Mesothelial cell of epicardium (in vitro differentiated cells): Measurements from ENCODE around the gene TMEM30A. TPM values are rescaled to one million over a fixed set of nuclear protein-coding genes. Genes with fewer than 3 reads are reported as not detected.

Experiments used
- DNase-seq, 2 experiments: peaks; one replicate each; pipeline ENCODE4 v3.0.0; 2021; ENCODE audit warnings: low spot score in 2 of 2; ENCODE audit not compliant: unreplicated experiment in 2 of 2
- H3K27ac Mint-ChIP-seq: 2 replicates; pipeline ENCODE4 v1.8.0; 2021; ENCODE audit warnings: mixed read lengths
- H3K27me3 Mint-ChIP-seq: 2 replicates; pipeline ENCODE4 v1.8.0; 2021; ENCODE audit warnings: low read depth, mixed read lengths
- H3K36me3 Mint-ChIP-seq: 2 replicates; pipeline ENCODE4 v1.8.0; 2021; ENCODE audit warnings: mixed read lengths
- H3K4me1 Mint-ChIP-seq: 2 replicates; pipeline ENCODE4 v1.8.0; 2021; ENCODE audit warnings: mixed read lengths
- H3K4me3 Mint-ChIP-seq: 2 replicates; pipeline ENCODE4 v1.8.0; 2021; ENCODE audit warnings: mild to moderate bottlenecking, moderate library complexity, mixed read lengths
- H3K9me3 Mint-ChIP-seq: 2 replicates; pipeline ENCODE4 v1.8.0; 2021; ENCODE audit warnings: mixed read lengths
- CTCF ChIP-seq: fragments of 200-600 bp; sonication (generic); IDR thresholded peaks from one replicate; pipeline ENCODE4 v1.5.0; 2021; ENCODE audit warnings: antibody characterized with exemption; ENCODE audit not compliant: unreplicated experiment
- total RNA-seq: library from RNA; stranded (reverse); gene quantifications from 3 replicates; pipeline ENCODE4 v1.2.1, GENCODE V29; 2021

TMEM30A gene
- total RNA-seq, 1 donor from 2014 or later: 87.6 TPM

DNA sequence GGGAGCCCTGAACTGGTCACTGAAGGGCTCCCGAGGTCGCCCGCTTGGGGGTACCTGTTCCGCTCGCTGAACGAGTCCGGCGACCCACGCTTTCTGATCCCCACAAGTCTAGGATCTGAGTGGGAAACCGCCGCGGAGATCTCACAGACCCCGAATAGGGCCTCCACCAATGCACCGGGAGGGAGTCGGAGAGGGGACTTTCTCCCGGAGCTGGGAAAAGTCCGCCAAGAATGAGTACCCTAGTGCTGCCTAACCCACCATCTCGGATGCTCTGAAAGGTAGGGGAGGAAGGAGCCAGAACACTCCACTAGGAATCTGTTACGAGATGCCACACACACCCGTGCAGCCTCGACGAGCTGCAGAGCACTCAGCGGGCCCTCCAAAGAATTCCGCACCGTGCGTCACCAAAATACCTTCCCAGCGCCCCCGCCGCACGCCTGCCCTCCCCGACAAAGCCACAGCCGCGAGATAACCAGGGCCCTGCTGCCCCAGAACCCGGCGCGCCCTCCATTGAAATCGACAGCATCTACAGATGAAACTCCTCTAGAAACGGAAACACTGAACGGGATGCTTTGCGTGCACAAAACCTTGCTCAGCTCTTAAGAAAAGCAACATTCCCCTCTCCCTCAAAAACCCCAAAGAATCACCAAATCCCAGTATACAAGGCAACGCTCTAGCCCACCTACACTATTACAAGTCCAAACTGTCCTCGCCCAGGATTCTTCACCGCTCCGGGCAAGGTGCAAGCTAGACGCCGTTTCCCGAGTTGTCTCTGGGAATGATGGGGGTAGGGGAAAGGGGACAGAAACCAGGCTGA lies 79.4 kb downstream of the TMEM30A start:
- H3K4me1 Mint-ChIP-seq: peaks cover 62% of the 10 kb centered on the region
- H3K27ac Mint-ChIP-seq: no peak overlapping the region
- no peaks in the 10 kb centered on the region for H3K9me3 Mint-ChIP-seq
- no peaks in the 10 kb centered on the region for H3K36me3 Mint-ChIP-seq
- H3K27me3 Mint-ChIP-seq: peaks cover 86% of the 10 kb centered on the region
- peak in 1 of 2 experiments; percentile 52 for DNase-seq
- no peak for TF ChIP-seq CTCF
- H3K4me3 Mint-ChIP-seq: peak overlapping the region; percentile 76

GRCh38 chr6:75204217-75204958 lies 80.2 kb downstream of the TMEM30A start:
- no peak overlapping the region for H3K27ac Mint-ChIP-seq
- no peaks in the 10 kb centered on the region for H3K36me3 Mint-ChIP-seq
- H3K4me3 Mint-ChIP-seq: peak overlapping the region; percentile 76
- no peaks in the 10 kb centered on the region for H3K9me3 Mint-ChIP-seq
- peaks cover 62% of the 10 kb centered on the region for H3K4me1 Mint-ChIP-seq
- peak; percentile 79 for TF ChIP-seq CTCF
- peaks cover 86% of the 10 kb centered on the region for H3K27me3 Mint-ChIP-seq
- peak in 1 of 2 experiments; percentile 73 for DNase-seq

DNA sequence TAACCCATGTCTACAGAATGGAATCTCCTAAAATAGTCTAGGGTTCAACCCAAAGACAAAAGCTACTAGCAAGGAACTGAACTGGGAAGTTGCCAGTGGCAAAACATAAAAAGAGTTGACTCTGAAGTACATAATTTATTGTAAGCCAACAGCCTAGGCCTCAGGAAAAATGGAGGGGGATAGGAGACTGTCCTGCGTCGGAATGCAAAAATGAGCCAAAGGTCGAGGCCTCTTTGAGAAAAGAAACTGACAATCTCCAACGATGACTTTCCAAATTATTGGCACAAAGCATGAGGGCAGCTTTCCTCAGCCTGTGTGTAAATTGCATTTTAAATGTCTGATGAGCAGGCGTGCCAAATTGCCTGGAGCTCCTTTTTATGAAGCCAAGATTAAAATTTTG lies 80.9 kb downstream of the TMEM30A start:
- H3K4me1 Mint-ChIP-seq: peaks cover 57% of the 10 kb centered on the region
- no peak for TF ChIP-seq CTCF
- no peaks in the 10 kb centered on the region for H3K36me3 Mint-ChIP-seq
- H3K27me3 Mint-ChIP-seq: peaks cover 81% of the 10 kb centered on the region
- H3K9me3 Mint-ChIP-seq: no peaks in the 10 kb centered on the region
- no peak for DNase-seq
- H3K4me3 Mint-ChIP-seq: no peak overlapping the region
- no peak overlapping the region for H3K27ac Mint-ChIP-seq

Other genes starting within 250 kb of the TMEM30A start
- 10.5 to 12.5 TPM (median 11.3 TPM) in 3 replicates for gene COL12A1, start 78.7 kb downstream of the TMEM30A start, total RNA-seq
- gene COX7A2, start 41.0 kb downstream of the TMEM30A start, total RNA-seq: 232 to 260 TPM (median 245 TPM) in 3 replicates
- gene FILIP1, start 209.0 kb upstream of the TMEM30A start, total RNA-seq: 9.7 to 11.3 TPM (median 10.4 TPM) in 3 replicates